PC-3 (cell line): ENCODE measurements around the gene RCSD1.

Experiments
- EZH2phosphoT487 ChIP-seq: fragments of 300-600 bp; sonication (generic); IDR thresholded peaks from 2 replicates; pipeline ENCODE4 v1.6.1; 2018; ENCODE audit warnings: mild to moderate bottlenecking, antibody characterized with exemption, low read length, borderline replicate concordance
- TF ChIP-seq, protein P1 (sequence below): fragments of 300-600 bp; sonication (generic); conservative IDR thresholded peaks from 2 replicates; pipeline ENCODE4 v1.5.1; 2017; ENCODE audit warnings: antibody characterized with exemption, low read depth, mild to moderate bottlenecking, low read length

DNA sequence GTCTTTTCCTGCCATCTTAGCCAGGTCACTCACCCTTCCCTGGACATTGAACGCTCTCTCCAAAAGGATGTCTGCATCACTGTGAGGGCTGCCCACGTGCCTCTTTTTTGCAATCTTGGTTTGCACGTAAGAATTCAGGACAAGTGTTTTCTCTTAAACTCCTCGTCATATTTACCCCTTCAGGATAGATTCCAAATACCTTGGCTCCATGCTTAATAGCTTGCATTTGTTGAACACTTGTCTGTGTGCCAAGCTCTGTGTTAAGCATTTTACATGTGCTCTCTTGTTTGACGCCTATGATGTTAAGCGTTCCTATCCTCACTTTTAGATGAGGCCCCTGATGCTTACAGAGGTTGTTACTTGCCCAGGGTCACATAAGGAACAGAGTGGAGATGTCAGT lies 29.8 kb downstream of the RCSD1 start:
- TF ChIP-seq, protein P1, sequence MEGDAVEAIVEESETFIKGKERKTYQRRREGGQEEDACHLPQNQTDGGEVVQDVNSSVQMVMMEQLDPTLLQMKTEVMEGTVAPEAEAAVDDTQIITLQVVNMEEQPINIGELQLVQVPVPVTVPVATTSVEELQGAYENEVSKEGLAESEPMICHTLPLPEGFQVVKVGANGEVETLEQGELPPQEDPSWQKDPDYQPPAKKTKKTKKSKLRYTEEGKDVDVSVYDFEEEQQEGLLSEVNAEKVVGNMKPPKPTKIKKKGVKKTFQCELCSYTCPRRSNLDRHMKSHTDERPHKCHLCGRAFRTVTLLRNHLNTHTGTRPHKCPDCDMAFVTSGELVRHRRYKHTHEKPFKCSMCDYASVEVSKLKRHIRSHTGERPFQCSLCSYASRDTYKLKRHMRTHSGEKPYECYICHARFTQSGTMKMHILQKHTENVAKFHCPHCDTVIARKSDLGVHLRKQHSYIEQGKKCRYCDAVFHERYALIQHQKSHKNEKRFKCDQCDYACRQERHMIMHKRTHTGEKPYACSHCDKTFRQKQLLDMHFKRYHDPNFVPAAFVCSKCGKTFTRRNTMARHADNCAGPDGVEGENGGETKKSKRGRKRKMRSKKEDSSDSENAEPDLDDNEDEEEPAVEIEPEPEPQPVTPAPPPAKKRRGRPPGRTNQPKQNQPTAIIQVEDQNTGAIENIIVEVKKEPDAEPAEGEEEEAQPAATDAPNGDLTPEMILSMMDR, result no peak
- TF ChIP-seq EZH2phosphoT487, result no peak
